WI38 (cell line): ENCODE measurements around the gene ARHGAP24.

Source experiments
- H3K4me3 ChIP-seq: 2 replicates; pipeline ENCODE4 v1.5.1; 2011; ENCODE audit warnings: low read depth, mild to moderate bottlenecking, control low read depth, low read length
- TF ChIP-seq, protein P1 (sequence below): IDR thresholded peaks from 2 replicates; pipeline ENCODE4 v1.5.1; 2012; ENCODE audit warnings: low read depth, mild to moderate bottlenecking, control low read depth, low read length

The ARHGAP24 gene

DNA sequence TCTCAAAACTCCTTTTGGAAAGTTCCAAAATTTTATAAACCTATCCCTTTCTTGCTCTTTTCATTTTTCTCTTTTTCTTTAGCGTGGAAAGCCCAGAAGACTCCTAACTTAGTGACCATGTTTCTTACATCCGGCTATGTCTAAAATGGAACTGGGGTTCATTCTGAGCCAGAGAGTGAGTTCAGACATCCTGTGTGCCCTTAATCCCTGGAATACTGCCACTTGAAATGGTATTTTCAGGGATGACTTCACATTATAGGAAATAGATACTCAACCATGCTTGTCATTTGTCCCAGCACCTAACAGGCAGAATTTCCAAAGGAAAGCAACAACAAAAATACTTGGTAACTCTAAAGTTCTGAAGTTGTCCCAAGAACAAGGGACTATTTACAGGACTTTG is 379.6 kb downstream of the ARHGAP24 start:
- H3K4me3 ChIP-seq, result no peak overlapping the region
- TF ChIP-seq, protein P1, sequence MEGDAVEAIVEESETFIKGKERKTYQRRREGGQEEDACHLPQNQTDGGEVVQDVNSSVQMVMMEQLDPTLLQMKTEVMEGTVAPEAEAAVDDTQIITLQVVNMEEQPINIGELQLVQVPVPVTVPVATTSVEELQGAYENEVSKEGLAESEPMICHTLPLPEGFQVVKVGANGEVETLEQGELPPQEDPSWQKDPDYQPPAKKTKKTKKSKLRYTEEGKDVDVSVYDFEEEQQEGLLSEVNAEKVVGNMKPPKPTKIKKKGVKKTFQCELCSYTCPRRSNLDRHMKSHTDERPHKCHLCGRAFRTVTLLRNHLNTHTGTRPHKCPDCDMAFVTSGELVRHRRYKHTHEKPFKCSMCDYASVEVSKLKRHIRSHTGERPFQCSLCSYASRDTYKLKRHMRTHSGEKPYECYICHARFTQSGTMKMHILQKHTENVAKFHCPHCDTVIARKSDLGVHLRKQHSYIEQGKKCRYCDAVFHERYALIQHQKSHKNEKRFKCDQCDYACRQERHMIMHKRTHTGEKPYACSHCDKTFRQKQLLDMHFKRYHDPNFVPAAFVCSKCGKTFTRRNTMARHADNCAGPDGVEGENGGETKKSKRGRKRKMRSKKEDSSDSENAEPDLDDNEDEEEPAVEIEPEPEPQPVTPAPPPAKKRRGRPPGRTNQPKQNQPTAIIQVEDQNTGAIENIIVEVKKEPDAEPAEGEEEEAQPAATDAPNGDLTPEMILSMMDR, result no peak

DNA sequence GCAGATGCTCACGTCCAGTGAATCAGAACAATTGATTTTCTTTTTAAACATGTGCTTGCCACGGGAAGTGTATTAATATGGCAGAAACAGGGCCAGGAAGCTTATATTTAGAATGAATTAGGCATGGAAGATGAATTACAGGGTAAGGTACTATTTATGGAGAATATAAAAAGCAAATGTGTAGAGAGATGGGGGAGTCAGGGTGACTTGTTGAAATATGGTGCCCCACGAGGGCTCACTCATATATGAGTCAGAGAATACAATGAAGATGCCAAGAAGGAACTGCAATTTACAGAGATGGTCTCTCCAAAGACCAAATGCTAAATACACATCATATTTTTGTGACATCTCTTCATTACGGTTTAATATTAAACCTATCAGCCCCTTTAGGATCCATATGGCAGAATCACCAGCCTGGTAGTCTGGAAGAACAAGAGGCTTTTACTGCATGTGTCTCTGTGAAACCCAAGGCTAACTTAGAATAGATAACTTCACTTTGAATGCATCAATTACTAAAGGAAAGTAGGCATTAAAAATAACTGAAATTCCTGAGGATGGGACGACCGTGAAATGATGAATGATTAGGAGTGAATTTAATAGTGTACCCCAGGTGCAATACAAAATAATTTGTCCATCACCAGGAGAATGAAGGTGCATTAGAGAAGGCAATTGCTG is 385.3 kb downstream of the ARHGAP24 start:
- TF ChIP-seq, protein P1, result no peak
- no peak overlapping the region for H3K4me3 ChIP-seq

DNA sequence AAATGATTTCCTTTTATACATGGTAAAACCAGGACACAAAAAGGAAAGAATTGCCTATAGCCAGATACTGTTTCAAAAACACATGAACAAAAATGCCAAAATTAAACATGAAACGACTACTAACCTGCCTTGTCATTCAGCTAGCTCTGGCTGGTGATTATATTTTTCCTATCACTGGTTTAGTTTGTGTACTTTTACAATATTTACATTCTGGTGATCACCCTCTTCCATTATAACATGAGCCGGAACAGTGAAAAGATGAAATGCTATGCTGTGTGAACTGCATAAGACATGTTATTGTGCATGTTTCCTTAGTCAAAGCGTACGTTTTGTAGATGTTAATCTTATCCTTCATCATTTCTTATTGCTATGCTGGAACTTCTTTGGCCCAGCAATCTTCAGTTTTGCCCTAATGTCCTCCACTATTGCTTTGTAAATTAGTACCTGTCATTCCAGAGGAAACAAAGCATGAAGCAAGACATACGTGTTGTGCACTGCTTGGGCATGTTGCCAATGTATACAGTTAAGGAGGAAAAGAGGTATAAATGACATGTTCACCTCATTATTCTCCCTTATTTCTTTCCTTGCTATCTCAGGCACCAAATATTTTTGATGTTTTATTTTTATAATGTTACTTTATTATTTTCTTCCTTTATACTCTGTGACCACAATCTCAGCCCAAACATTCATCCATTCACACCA is 386.3 kb downstream of the ARHGAP24 start:
- TF ChIP-seq, protein P1, result no peak
- H3K4me3 ChIP-seq, result no peak overlapping the region

DNA sequence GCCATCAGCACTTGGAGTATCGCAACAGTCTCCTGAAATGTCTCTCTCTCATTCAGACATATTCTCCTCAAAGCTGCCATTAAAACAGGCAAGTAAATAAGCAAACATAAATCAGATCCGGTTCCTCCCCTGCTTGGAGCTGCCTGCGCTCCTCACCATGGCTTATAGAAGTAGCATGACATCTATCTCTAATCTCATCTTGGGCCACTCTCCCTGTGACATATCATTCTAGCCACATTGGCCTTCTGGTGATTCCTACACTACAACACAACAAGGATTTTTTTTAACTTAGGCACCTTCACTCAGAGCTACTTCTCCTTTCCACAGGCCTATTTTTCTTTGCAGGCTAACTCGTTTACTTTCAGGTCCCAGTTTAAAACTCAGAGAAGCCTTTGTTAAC is 387.9 kb downstream of the ARHGAP24 start:
- TF ChIP-seq, protein P1, result no peak
- H3K4me3 ChIP-seq, result no peak overlapping the region

DNA sequence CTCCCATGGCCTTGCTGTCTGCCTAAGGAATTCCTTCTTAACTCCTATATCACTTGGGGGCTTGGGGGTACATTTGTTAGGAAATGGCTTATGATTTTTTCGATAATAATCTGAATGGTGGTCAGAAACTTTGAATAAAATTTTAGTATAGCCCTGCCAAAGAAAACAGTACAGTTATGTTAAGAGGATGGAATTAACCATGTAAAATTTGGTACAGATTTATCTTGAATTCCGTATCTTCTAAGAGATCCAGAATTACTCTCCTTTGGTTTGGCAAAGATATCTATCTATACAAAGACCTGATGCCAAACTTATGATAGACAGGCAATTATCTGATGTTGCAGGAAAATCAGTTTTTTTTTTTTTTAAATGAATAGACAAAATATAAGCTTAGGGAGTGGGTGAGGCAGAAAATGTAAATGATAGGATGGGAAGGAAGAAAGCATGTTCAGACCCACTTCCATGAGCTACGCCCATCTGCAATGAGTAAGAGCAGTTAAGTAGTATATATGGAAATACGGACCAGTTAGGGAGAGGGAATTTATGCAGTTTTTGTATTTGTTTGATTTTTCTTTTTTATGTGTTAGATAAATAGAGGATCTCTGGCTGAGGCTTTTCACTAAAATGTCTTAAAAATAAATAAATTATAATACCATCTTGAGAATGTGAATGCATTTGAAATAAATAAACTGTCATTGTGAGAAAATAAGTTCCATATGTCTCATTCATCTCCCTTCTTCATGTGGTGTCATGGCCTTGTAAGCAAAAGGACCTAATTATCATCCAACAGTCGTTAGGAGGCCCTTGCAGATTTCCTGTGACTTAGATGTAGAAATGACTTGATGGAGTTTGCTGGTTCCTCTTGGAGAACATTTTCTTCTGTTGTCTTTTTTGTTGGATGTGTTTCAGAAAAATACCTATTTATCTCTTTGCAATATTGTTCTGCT is 389.6 kb downstream of the ARHGAP24 start:
- no peak overlapping the region for H3K4me3 ChIP-seq

DNA sequence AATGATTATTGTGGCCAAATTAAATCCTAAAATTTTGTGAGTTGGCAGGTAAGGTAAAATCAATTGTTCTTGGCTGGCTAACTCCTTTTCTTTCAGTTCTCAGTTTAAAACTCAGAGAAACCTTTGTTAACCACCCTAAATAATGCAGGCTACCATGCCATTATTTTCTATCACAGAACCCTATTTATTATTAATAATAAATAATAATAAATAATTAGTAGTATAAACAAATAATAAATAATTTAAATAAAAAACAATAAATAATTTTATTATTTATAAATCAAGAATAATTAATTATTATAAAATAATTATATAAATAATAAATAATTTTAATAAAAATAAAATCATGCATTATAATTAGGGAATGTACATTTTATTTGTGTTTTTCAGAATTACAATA is 390.3 kb downstream of the ARHGAP24 start:
- no peak overlapping the region for H3K4me3 ChIP-seq
- TF ChIP-seq, protein P1, result no peak

More for the DNA sequence above, 389.6 kb downstream of the ARHGAP24 start:
- TF ChIP-seq, protein P1, result no peak
